Heart right ventricle (tissue), 16 donors: ENCODE data around the gene CX3CR1. TPM values are rescaled to one million over a fixed set of nuclear protein-coding genes. Genes with fewer than 3 reads are reported as not detected.

Experiments
- ATAC-seq, 8 donors: fragments of 200-7000 bp; cut with Tn5 transposase; one replicate each; pipeline ENCODE4 v1.9.1; 2020; ENCODE audit warnings: mild to moderate bottlenecking in 8 of 8, moderate library complexity in 8 of 8, moderate number of reproducible peaks in 1 of 8
- DNase-seq, 2 donors: peaks; one replicate each; pipeline ENCODE4 v3.0.0-alpha.2; 2020
- H3K27ac ChIP-seq, 10 donors: fragments of 200-600 bp; sonication (generic) in 2 of 10; one replicate each; pipeline versions ENCODE4 v1.5.0 to v1.8.0; 2020 to 2022; ENCODE audit warnings: mild to moderate bottlenecking in 3 of 10
- H3K27me3 ChIP-seq, 7 donors: fragments of 200-600 bp; one replicate each; pipeline ENCODE4 v1.8.0; 2021 to 2022; ENCODE audit warnings: mild to moderate bottlenecking in 2 of 7
- H3K36me3 ChIP-seq, 9 donors: fragments of 200-600 bp; sonication (generic) in 1 of 9; one replicate each; pipeline versions ENCODE4 v1.5.0 to v1.8.0; 2020 to 2022; ENCODE audit warnings: mild to moderate bottlenecking in 2 of 9
- H3K4me1 ChIP-seq, 9 donors: fragments of 200-600 bp; sonication (generic) in 1 of 9; one replicate each; pipeline versions ENCODE4 v1.5.0 to v1.8.0; 2020 to 2022; ENCODE audit warnings: mild to moderate bottlenecking in 4 of 9
- H3K4me3 ChIP-seq, 10 donors: fragments of 200-600 bp; sonication (generic) in 2 of 10; one replicate each; pipeline versions ENCODE4 v1.5.0 to v1.8.0; 2020 to 2022; ENCODE audit warnings: mild to moderate bottlenecking in 7 of 10, moderate library complexity in 2 of 10
- H3K9me3 ChIP-seq, 11 donors: fragments of 200-600 bp in 10 of 11; sonication (generic) in 2 of 11; one replicate each; pipeline versions ENCODE4 v1.5.0 to v1.8.0; 2013 to 2022; ENCODE audit warnings: mild to moderate bottlenecking in 2 of 11, control low read depth in 1 of 11, moderate library complexity in 1 of 11
- WGBS, 2 donors: extraction: QIAGEN DNeasy Blood & Tissue Kit; methylation state at CpG; one replicate each; pipeline ENCODE4 v1.1.7; 2013; ENCODE audit warnings: inconsistent platforms in 1 of 2; 5-methylcytosine and 5-hydroxymethylcytosine counted together
- intact Hi-C, 10 donors: fragments of 100-400 bp; cut with DNase I; formaldehyde crosslinking; loops; one replicate each; pipeline versions ENCODE4 v1.11.1 to v1.14.2; 2022
- polyA plus RNA-seq, 2 donors: library from polyadenylated mRNA; stranded (reverse); fragments of 200-250 nt; gene quantifications; one replicate each; pipeline ENCODE4 v1.2.3, GENCODE V29; 2013
- total RNA-seq, 10 donors: library from RNA; stranded (reverse); fragmentation: NEBNext Ultra II Directional in 3 of 10; extraction: Animal tissue kit (Norgen Biotek cat#: 25700) in 3 of 10; gene quantifications; one replicate each; pipeline versions ENCODE4 v1.2.1 to v1.2.4, GENCODE V29; 2021 to 2023
- TF ChIP-seq, protein P1 (sequence below), 9 donors: fragments of 200-600 bp; sonication (generic) in 2 of 9; IDR thresholded peaks; one replicate each; pipeline versions ENCODE4 v1.5.0 to v1.8.0; 2021 to 2022; ENCODE audit warnings: antibody characterized with exemption in 9 of 9, mild to moderate bottlenecking in 5 of 9, moderate library complexity in 1 of 9
- donor health status: Arrhythmogenic right ventricular cardiomyopathy.
- donor health status: ischemic (EF 13 %, LVEDD 7.1; RV severe dilation, severe dysfunction).
- donor health status: healthy with polysubstance abuse.
- donor health status: DM: no; HTN: yes; CAD: no.
- donor health status: DM: no; HTN: no; CAD: no.
- donor health status: ischemic (EF 25% LVEDD 6.9; RV normal size, moderate dysfunction).
- donor health status: ischemic (EF 25% LVEDD 5.7; RV mildly dilated, moderate dysfunction).
- donor health status: healthy.
- donor health status: DM: yes; HTN: yes; CAD: no.
- donor health status: Ischemic cardiomyopathy.
- donor health status: ischemic (EF 35%, LVEDD 5.7; RV mildly dilated, moderate dysfunction).
- donor health status: nonischemic (EF 11% LVEDD 7.7; RV severe dilation, severe dysfunction).
- donor health status: DM: yes; HTN: yes; CAD: no.
- donor health status: PGD.
- donor health status: ischemic (EF 29% LVEDD 5.4; RV normal size, mild dysfunction).
- donor health status: nonischemic (EF 23%, LVEDD 6.1; RV moderate dilation, normal function).

CX3CR1 gene
- total and polyA plus RNA-seq, 12 donors = 0.12 to 6.9 (median 0.88) TPM

DNA sequence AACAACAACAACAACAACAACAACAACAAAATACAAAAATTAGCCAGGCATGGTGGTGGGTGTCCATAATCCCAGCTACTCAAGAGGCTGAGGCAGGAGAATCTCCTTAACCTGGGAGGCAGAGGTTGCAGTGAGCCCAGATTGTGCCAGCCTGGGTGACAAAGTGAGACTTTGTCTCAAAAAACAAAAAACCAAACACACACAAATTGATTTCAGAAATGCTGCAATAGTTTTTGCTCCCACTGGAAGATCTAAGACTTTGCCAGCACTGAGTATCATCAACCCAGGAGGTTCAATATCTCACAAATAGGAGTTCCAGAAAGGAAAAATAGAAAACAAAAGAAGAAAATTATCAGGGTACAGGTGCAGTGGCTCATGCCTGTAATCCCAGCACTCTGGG lies 33.5 kb upstream of the CX3CR1 start:
- TF ChIP-seq, protein P1, sequence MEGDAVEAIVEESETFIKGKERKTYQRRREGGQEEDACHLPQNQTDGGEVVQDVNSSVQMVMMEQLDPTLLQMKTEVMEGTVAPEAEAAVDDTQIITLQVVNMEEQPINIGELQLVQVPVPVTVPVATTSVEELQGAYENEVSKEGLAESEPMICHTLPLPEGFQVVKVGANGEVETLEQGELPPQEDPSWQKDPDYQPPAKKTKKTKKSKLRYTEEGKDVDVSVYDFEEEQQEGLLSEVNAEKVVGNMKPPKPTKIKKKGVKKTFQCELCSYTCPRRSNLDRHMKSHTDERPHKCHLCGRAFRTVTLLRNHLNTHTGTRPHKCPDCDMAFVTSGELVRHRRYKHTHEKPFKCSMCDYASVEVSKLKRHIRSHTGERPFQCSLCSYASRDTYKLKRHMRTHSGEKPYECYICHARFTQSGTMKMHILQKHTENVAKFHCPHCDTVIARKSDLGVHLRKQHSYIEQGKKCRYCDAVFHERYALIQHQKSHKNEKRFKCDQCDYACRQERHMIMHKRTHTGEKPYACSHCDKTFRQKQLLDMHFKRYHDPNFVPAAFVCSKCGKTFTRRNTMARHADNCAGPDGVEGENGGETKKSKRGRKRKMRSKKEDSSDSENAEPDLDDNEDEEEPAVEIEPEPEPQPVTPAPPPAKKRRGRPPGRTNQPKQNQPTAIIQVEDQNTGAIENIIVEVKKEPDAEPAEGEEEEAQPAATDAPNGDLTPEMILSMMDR (IDR thresholded peaks at IDR 0.05) = no peak
- ATAC-seq (no peak), DNase-seq (no peak)
- Histone ChIP-seq H3K4me1 (no peaks in the 10 kb centered on the region), H3K27me3 (no peaks in the 10 kb centered on the region), H3K4me3 (no peak overlapping the region), H3K9me3 (peaks cover 0 to 30% (median 4%) of the 10 kb centered on the region in 11 donors), H3K27ac (no peak overlapping the region), H3K36me3 (no peaks in the 10 kb centered on the region)
- intact Hi-C loops = no loop called here

DNA sequence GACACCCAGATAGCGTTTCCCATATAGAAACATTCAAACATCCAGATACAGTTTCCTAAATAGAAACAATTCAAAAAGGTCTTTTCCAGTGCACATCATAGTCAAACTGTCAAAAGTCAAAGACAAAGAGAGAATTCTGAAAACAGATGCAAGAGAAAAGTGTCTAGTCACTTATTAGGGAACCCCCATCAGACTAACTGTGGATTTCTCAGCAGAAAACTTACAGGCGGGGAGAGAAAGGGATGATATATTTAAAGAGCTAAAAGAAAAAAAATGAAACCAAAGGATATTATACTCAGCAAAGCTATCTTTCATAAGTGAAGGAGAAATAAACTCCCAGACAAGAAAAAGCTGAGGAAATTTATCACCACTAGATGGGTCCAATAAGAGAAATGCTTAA lies 22.3 kb upstream of the CX3CR1 start:
- H3K27me3 ChIP-seq = peaks cover 0 to 11% (median 0%) of the 10 kb centered on the region in 7 donors
- no peak overlapping the region for H3K4me3 ChIP-seq
- ATAC-seq (no peak), DNase-seq (no peak)
- no peaks in the 10 kb centered on the region for H3K4me1 ChIP-seq
- H3K27ac ChIP-seq = no peak overlapping the region
- TF ChIP-seq, protein P1 (IDR thresholded peaks at IDR 0.05) = no peak
- no peaks in the 10 kb centered on the region for H3K36me3 ChIP-seq
- H3K9me3 ChIP-seq = peaks cover 0 to 71% (median 12%) of the 10 kb centered on the region in 11 donors
- intact Hi-C loops = no loop called here
- WGBS, 2 donors = 90 to 91% methylated on average over 2 of the region's 2 CpGs

DNA sequence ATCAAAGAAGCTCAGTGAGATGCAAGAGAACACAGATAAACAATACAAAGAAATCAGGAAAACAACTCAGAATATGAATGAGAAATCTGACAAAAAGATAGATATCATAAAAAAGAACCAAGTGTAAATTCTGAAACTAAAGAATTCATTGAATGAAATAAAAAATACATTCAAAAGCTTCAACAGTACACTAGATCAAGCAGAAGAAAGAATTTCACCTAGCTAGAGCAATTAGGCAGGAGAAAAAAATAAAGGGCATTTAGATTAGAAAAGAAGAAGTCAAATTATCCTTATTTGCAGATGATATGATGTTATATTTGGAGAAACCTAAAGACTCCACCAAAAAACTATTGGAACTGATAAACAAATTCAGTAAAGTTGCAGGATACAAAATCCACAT lies 19.4 kb upstream of the CX3CR1 start:
- Histone ChIP-seq H3K27ac (no peak overlapping the region), H3K4me3 (no peak overlapping the region), H3K9me3 (peaks cover 0 to 51% (median 12%) of the 10 kb centered on the region in 11 donors), H3K4me1 (no peaks in the 10 kb centered on the region), H3K27me3 (peaks cover 0 to 4% (median 0%) of the 10 kb centered on the region in 7 donors), H3K36me3 (no peaks in the 10 kb centered on the region)
- TF ChIP-seq, protein P1 (IDR thresholded peaks at IDR 0.05) = no peak
- intact Hi-C loops = no loop called here
- DNase-seq (no peak), ATAC-seq (no peak)

DNA sequence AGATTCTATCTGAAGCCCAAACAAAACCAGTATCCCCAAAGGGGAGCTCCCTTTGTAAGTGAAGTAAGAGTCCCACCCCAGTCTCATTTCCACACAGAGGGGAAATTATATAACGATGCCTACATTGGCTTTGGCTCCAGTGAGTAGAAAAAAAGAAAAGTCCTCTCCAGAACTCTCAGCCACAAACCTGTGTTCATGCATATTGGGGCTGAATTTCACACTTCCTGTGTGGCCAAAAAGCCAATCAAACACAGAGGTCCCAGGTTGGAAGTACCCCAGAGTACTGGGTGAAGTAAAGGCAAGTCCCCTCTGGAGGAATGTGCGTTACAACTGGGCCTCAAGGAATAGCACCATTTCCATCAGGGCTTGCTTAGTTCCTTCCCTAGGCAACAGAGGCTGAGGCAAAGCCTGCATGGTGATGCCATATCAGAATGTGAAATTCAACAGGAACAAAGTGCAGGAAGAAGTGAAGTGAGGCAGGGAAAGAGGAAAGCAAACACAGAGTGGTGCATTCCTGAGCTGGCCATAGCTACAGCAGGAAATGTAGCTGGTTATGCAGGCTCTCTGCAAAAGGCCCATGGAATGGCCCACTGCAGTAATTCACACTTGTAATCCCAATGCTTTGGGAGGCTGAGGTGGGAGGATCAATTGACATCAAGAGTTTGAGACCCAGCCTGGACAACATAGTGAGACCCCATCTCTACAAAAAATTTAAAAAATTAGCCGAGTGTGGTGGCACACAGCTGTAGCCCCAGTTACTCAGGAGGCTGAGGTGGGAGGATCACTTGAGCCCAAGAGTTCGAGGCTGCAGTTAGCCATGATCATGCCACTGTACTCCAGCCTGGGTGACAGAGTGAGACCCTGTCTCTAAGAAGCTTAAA lies 16.6 kb upstream of the CX3CR1 start:
- H3K27ac ChIP-seq = no peak overlapping the region
- TF ChIP-seq, protein P1 (IDR thresholded peaks at IDR 0.05) = no peak
- ATAC-seq = no peak
- H3K9me3 ChIP-seq = peaks cover 0 to 32% (median 6%) of the 10 kb centered on the region in 11 donors
- 79 to 87% methylated on average over 4 of the region's 4 CpGs for WGBS, 2 donors
- intact Hi-C loops = no loop called here
- H3K36me3 ChIP-seq = no peaks in the 10 kb centered on the region
- no peaks in the 10 kb centered on the region for H3K27me3 ChIP-seq
- no peak for DNase-seq
- H3K4me1 ChIP-seq = no peaks in the 10 kb centered on the region
- H3K4me3 ChIP-seq = no peak overlapping the region
